HCT116 (cell line): ENCODE measurements around the gene ZNF787.

Source experiments
- CEBPB ChIP-seq: IDR thresholded peaks from 2 replicates; pipeline ENCODE4 v1.6.1; 2012; ENCODE audit warnings: low read depth
- EZH2 ChIP-seq: fragments of 200-600 bp; sonication (generic); IDR thresholded peaks from 2 replicates; pipeline ENCODE4 v1.6.1; 2017; ENCODE audit warnings: antibody characterized with exemption, mixed run types
- EZH2phosphoT487 ChIP-seq: fragments of 200-600 bp; IDR thresholded peaks from 2 replicates; pipeline ENCODE4 v1.6.1; 2018; ENCODE audit warnings: antibody characterized with exemption, borderline replicate concordance
- JUND ChIP-seq: IDR thresholded peaks from 2 replicates; pipeline ENCODE4 v1.6.1; 2012
- POLR2A ChIP-seq: IDR thresholded peaks from 2 replicates; pipeline ENCODE4 v1.7.0; 2011; ENCODE audit warnings: borderline replicate concordance; ENCODE audit not compliant: insufficient read depth, insufficient read length; ENCODE audit errors: extremely low read depth
- POLR2AphosphoS5 ChIP-seq: IDR thresholded peaks from 2 replicates; pipeline ENCODE4 v1.6.1; 2011; ENCODE audit warnings: mild to moderate bottlenecking, low read depth, low read length, moderate library complexity
- RAD21 ChIP-seq: IDR thresholded peaks from 2 replicates; pipeline ENCODE4 v1.6.1; 2012; ENCODE audit warnings: low read depth, mild to moderate bottlenecking
- SP1 ChIP-seq: IDR thresholded peaks from 2 replicates; pipeline ENCODE4 v1.6.1; 2012; ENCODE audit warnings: low read depth
- SRF ChIP-seq: IDR thresholded peaks from 2 replicates; pipeline ENCODE4 v1.6.1; 2012; ENCODE audit warnings: low read depth
- YY1 ChIP-seq: IDR thresholded peaks from 2 replicates; pipeline ENCODE4 v1.6.1; 2011; ENCODE audit warnings: low read length, low read depth, moderate library complexity, mild to moderate bottlenecking; ENCODE audit not compliant: insufficient replicate concordance; ENCODE audit errors: extremely low read depth
- TF ChIP-seq, protein P1 (sequence below), 3 experiments: fragments of 200-600 bp in 1 of 3; sonication (generic) in 1 of 3; IDR thresholded peaks in 2 of 3; conservative IDR thresholded peaks in 1 of 3; 2 replicates each; pipeline ENCODE4 v1.5.1; 2012 to 2017; ENCODE audit warnings: low read depth in 2 of 3, low read length in 2 of 3, antibody characterized with exemption in 1 of 3, borderline replicate concordance in 1 of 3, control low read depth in 1 of 3, mild to moderate bottlenecking in 1 of 3, mixed read lengths in 1 of 3, mixed run types in 1 of 3, moderate library complexity in 1 of 3; ENCODE audit not compliant: insufficient read depth in 1 of 3
- TF ChIP-seq, protein P2 (sequence below): IDR thresholded peaks from 2 replicates; pipeline ENCODE4 v1.6.1; 2012
- TF ChIP-seq, protein P3 (sequence below): IDR thresholded peaks from 2 replicates; pipeline ENCODE4 v1.6.1; 2012

DNA sequence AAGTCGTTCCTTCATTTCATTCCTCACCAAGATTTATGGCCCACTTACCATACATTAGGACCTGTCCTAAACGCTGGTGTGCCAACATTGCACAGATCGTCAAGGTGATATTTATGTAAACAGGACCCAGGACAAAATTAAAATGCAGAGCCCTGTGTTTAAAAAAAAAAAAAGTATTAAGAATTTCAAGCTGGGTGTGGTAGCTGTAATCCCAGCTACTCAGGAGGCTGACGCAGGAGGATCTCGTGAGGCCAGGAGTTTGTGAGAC is 13.5 kb upstream of the ZNF787 start:
- TF ChIP-seq, protein P1, sequence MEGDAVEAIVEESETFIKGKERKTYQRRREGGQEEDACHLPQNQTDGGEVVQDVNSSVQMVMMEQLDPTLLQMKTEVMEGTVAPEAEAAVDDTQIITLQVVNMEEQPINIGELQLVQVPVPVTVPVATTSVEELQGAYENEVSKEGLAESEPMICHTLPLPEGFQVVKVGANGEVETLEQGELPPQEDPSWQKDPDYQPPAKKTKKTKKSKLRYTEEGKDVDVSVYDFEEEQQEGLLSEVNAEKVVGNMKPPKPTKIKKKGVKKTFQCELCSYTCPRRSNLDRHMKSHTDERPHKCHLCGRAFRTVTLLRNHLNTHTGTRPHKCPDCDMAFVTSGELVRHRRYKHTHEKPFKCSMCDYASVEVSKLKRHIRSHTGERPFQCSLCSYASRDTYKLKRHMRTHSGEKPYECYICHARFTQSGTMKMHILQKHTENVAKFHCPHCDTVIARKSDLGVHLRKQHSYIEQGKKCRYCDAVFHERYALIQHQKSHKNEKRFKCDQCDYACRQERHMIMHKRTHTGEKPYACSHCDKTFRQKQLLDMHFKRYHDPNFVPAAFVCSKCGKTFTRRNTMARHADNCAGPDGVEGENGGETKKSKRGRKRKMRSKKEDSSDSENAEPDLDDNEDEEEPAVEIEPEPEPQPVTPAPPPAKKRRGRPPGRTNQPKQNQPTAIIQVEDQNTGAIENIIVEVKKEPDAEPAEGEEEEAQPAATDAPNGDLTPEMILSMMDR (IDR thresholded peaks at IDR 0.05 in 2 of 3, conservative IDR thresholded peaks at IDR 0.05 in 1 of 3; ENCODE audit: borderline replicate concordance in 1 of 3, insufficient read depth in 1 of 3, low read depth in 2 of 3, low read length in 2 of 3) = no peak
- TF ChIP-seq POLR2AphosphoS5 (no peak), POLR2A (no peak), RAD21 (no peak), EZH2 (no peak), SP1 (no peak), CEBPB (no peak), SRF (no peak), EZH2phosphoT487 (no peak), YY1 (no peak), JUND (no peak)
- TF ChIP-seq, protein P2, sequence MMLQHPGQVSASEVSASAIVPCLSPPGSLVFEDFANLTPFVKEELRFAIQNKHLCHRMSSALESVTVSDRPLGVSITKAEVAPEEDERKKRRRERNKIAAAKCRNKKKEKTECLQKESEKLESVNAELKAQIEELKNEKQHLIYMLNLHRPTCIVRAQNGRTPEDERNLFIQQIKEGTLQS = no peak
- TF ChIP-seq, protein P3, sequence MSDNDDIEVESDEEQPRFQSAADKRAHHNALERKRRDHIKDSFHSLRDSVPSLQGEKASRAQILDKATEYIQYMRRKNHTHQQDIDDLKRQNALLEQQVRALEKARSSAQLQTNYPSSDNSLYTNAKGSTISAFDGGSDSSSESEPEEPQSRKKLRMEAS = no peak
